Erythroblast (primary cell): Measurements from ENCODE around the gene CARM1.

Experiments used
- GATA1 ChIP-seq: IDR thresholded peaks from 2 replicates; pipeline ENCODE4 v1.6.1; 2011; ENCODE audit warnings: low read depth, mild to moderate bottlenecking, control low read depth, low read length, moderate library complexity
- POLR2A ChIP-seq: IDR thresholded peaks from 2 replicates; pipeline ENCODE4 v1.6.1; 2011; ENCODE audit warnings: mild to moderate bottlenecking, low read length

DNA sequence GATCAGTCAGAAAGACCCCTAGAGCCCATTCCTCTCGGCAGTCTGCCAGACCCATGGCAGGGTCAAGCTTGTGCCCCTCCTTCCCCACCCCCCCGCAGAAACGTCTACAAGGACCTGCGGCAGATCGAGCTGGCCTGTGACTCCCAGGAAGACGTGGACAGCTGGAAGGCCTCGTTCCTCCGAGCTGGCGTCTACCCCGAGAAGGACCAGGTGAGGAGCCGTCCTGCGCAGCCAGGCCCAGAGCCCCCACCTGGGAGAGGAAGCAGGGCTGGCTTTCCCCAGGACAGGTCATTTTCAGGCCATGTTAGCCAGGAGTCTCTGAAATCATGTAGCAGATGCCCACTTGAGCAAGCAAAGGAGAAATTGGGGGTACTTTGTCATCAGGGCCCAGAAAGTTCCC, 47.7 kb upstream of the CARM1 start:
- TF ChIP-seq POLR2A (no peak), GATA1 (no peak)
